Measurements from ENCODE around the gene GCK.

GCK gene

DNA sequence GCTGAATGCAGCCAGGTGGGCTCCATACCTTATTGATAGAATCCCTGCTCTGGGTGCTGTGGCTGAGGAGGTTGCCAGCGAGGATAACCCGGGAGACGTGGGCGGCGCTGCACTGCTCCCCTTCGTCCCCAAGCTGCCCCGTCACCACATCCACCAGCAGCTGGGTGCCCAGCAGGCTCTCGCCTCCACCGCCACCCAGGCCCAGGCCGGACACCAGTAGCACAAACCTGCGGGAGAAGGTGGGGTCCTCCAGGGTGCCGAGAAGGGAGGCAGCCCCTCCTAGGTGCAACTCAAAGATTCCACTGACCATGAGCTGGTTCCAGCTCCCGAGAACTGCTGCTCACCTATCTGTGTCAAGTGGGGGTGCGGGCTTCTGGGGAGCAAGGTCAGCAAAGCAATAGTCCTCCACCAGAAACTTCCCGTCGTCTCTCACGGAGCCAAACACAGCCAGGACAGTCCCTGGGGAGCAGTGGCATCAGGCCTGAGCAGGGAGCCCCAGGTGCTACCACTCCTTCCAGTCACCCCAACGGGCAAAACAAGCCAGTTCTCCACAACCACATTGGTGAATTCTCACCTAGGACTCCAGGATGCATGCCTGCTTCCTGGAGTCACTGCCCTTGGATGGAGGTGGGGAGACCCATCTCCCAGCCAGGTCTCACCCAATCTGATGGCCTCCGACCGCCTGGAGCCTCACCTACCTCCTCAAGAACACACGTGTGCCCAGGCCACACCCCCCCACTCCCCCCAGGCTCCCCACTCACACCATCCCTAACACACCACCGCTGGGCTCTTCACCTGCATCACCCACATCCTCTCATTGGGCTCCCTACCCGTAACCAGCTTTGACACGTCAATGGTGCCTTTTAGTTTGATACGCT, 72.2 kb downstream of the GCK start:
- no peak overlapping the region for H3K27ac ChIP-seq (ENCODE audit: low read length)
- H3K79me2 ChIP-seq (ENCODE audit: insufficient read depth, low read length), result peaks cover 54% of the 10 kb centered on the region
- H3K9me3 ChIP-seq (ENCODE audit: insufficient read depth, low read length, severe bottlenecking), result no peaks in the 10 kb centered on the region
- no peaks in the 10 kb centered on the region for H3K27me3 ChIP-seq (ENCODE audit: insufficient read depth, low read length, poor library complexity)
- H3K36me3 ChIP-seq (ENCODE audit: insufficient read depth, low read length), result peaks cover 95% of the 10 kb centered on the region
- no peak overlapping the region for H3K9ac ChIP-seq (ENCODE audit: low read depth, low read length)
- TF ChIP-seq, protein P1, sequence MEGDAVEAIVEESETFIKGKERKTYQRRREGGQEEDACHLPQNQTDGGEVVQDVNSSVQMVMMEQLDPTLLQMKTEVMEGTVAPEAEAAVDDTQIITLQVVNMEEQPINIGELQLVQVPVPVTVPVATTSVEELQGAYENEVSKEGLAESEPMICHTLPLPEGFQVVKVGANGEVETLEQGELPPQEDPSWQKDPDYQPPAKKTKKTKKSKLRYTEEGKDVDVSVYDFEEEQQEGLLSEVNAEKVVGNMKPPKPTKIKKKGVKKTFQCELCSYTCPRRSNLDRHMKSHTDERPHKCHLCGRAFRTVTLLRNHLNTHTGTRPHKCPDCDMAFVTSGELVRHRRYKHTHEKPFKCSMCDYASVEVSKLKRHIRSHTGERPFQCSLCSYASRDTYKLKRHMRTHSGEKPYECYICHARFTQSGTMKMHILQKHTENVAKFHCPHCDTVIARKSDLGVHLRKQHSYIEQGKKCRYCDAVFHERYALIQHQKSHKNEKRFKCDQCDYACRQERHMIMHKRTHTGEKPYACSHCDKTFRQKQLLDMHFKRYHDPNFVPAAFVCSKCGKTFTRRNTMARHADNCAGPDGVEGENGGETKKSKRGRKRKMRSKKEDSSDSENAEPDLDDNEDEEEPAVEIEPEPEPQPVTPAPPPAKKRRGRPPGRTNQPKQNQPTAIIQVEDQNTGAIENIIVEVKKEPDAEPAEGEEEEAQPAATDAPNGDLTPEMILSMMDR (IDR thresholded peaks at IDR 0.05; ENCODE audit: borderline replicate concordance, extremely low read depth, low read length, poor library complexity, severe bottlenecking), result no peak
- no peak for TF ChIP-seq EZH2 (IDR thresholded peaks at IDR 0.05; ENCODE audit: borderline replicate concordance, low read depth, low read length, severe bottlenecking)
- peaks cover 71% of the 10 kb centered on the region for H4K20me1 ChIP-seq (ENCODE audit: insufficient read depth, low read length)
- DNase-seq, result peak; percentile 10
- H3K4me1 ChIP-seq (ENCODE audit: insufficient read depth, low read length), result peaks cover 32% of the 10 kb centered on the region
- no peak for ATAC-seq (ENCODE audit: insufficient read depth, low read depth)
- H3K4me3 ChIP-seq (ENCODE audit: low read depth in 1 of 2, low read length in 2 of 2), result no peak overlapping the region
- no peak overlapping the region for H3K4me2 ChIP-seq (ENCODE audit: insufficient read depth, low read length)
- H2AFZ ChIP-seq (ENCODE audit: low read depth, low read length), result no peak overlapping the region

DNA sequence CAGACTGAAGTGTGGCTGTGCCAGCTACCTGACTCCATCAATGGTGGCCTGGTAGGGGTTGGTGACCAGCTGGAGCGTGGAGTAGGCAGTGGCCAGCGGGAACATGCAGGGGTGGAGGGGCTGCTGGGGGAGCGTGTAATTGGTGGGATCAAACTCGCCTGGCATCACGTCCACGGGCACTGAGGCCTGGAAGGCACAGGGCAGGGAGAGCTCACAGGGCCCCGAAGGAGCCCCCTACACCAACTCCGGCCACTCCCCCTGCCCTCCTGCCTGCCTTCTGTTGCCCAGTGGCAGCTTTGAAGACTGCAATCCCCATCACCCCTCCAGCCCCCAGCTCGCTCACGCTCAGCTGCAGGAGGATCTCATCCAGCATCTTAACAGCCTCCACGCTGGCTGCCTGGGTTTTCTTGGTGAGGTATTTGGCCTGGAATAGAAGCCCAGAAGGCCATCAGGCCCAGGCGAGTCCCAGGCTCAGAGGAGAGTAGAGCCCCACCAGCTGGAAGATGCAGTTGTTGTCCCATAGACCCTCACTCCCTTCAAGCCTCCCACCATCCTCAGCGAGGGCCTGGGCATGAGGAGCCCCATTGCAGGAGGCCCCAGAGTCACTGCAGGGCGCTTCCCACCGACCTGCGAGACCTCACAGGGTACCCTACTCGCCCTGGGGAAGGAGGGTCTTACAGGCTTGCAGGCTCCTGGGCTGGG, 73.0 kb downstream of the GCK start:
- Histone ChIP-seq H3K79me2 (ENCODE audit: insufficient read depth, low read length) (peaks cover 51% of the 10 kb centered on the region), H3K4me3 (ENCODE audit: low read depth in 1 of 2, low read length in 2 of 2) (no peak overlapping the region), H4K20me1 (ENCODE audit: insufficient read depth, low read length) (peaks cover 76% of the 10 kb centered on the region), H2AFZ (ENCODE audit: low read depth, low read length) (no peak overlapping the region), H3K36me3 (ENCODE audit: insufficient read depth, low read length) (peaks cover 95% of the 10 kb centered on the region), H3K9ac (ENCODE audit: low read depth, low read length) (no peak overlapping the region), H3K4me2 (ENCODE audit: insufficient read depth, low read length) (no peak overlapping the region), H3K4me1 (ENCODE audit: insufficient read depth, low read length) (peaks cover 24% of the 10 kb centered on the region), H3K27ac (ENCODE audit: low read length) (no peak overlapping the region), H3K9me3 (ENCODE audit: insufficient read depth, low read length, severe bottlenecking) (no peaks in the 10 kb centered on the region), H3K27me3 (ENCODE audit: insufficient read depth, low read length, poor library complexity) (no peaks in the 10 kb centered on the region)
- DNase-seq (peak; percentile 21), ATAC-seq (ENCODE audit: insufficient read depth, low read depth) (peak; percentile 3; the same call in 2 of the 3 replicates)
- TF ChIP-seq EZH2 (IDR thresholded peaks at IDR 0.05; ENCODE audit: borderline replicate concordance, low read depth, low read length, severe bottlenecking), result no peak
- TF ChIP-seq, protein P1 (IDR thresholded peaks at IDR 0.05; ENCODE audit: borderline replicate concordance, extremely low read depth, low read length, poor library complexity, severe bottlenecking), result no peak

DNA sequence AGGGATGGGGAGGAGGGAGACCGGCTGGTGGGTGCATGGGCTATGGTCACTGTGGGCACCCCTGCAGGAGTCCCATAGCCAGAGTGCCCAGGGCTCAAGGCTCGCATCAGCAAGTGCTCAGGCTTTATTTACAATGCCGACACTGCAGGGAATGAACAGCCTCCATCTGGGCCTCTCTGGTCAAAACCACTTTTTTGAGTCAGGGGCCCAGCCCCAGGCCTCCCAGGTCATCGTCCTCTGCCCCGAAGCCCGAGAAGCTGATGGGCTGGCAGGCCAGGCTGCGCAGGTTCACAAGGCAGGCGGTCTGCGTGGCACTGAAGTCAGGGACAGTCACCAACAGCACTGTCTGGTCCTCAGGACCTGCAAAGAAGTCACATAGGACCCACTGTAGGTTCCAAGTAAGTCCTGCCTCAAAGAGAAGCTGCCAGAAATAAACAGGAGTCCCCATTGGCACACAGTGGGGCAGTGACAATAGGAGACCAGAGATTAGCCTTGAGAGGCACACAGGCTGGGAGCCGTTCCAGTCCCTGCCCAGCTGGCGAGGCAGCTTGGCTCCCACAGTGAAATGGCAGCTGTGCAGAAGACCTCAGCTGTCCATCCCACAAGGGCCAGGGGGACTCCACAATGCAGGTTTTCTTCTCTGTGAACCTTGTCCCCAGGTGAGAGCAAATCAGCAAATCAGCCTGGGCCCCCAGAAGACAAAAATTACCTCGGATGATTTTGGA, 74.5 kb downstream of the GCK start:
- peak; percentile 15 for ATAC-seq (ENCODE audit: insufficient read depth, low read depth)

More for the DNA sequence above, 74.5 kb downstream of the GCK start:
- Histone ChIP-seq H3K79me2 (ENCODE audit: insufficient read depth, low read length) (peaks cover 51% of the 10 kb centered on the region), H3K4me2 (ENCODE audit: insufficient read depth, low read length) (peak overlapping the region; percentile 10; the same call in 1 of the 2 replicates), H4K20me1 (ENCODE audit: insufficient read depth, low read length) (peaks cover 86% of the 10 kb centered on the region), H3K27me3 (ENCODE audit: insufficient read depth, low read length, poor library complexity) (no peaks in the 10 kb centered on the region), H3K4me1 (ENCODE audit: insufficient read depth, low read length) (peaks cover 22% of the 10 kb centered on the region), H3K9me3 (ENCODE audit: insufficient read depth, low read length, severe bottlenecking) (no peaks in the 10 kb centered on the region), H2AFZ (ENCODE audit: low read depth, low read length) (no peak overlapping the region), H3K27ac (ENCODE audit: low read length) (0 out of 2 replicates have a peak overlapping the region, but pooled peaks have one; percentile 15), H3K4me3 (ENCODE audit: low read depth in 1 of 2, low read length in 2 of 2) (no peak overlapping the region), H3K9ac (ENCODE audit: low read depth, low read length) (no peak overlapping the region), H3K36me3 (ENCODE audit: insufficient read depth, low read length) (peaks cover 95% of the 10 kb centered on the region)
- peak; percentile 33 for DNase-seq
- no peak for TF ChIP-seq EZH2 (IDR thresholded peaks at IDR 0.05; ENCODE audit: borderline replicate concordance, low read depth, low read length, severe bottlenecking)
- TF ChIP-seq, protein P1 (IDR thresholded peaks at IDR 0.05; ENCODE audit: borderline replicate concordance, extremely low read depth, low read length, poor library complexity, severe bottlenecking), result no peak

Measured in DND-41 (cell line).